ENCODE data around the gene VGF.

VGF gene

GRCh38 chr7:101164071-101164840 lies 1.1 kb downstream of the VGF start:
- no peak overlapping the region for H3K4me3 ChIP-seq (replicated peaks; ENCODE audit: low read depth, low read length)
- peak; percentile 66 for DNase-seq (ENCODE audit: low read depth)
- TF ChIP-seq CTCF (IDR thresholded peaks at IDR 0.05; ENCODE audit: low read length, missing control alignments) = no peak

GRCh38 chr7:101163279-101164070 lies 1.9 kb downstream of the VGF start:
- TF ChIP-seq CTCF (IDR thresholded peaks at IDR 0.05; ENCODE audit: low read length, missing control alignments) = no peak
- no peak for DNase-seq (ENCODE audit: low read depth)
- peak overlapping the region; percentile 29 for H3K4me3 ChIP-seq (replicated peaks; ENCODE audit: low read depth, low read length)

- DNase-seq (ENCODE audit: low read depth) = peak; percentile 47
- H3K4me3 ChIP-seq (replicated peaks; ENCODE audit: low read depth, low read length) = no peak overlapping the region
- TF ChIP-seq CTCF (IDR thresholded peaks at IDR 0.05; ENCODE audit: low read length, missing control alignments) = no peak
These were observed 2.7 kb downstream of the VGF start for GRCh38 chr7:101162551-101163278.

- no peak for TF ChIP-seq CTCF (IDR thresholded peaks at IDR 0.05; ENCODE audit: low read length, missing control alignments)
- H3K4me3 ChIP-seq (replicated peaks; ENCODE audit: low read depth, low read length) = no peak overlapping the region
- DNase-seq (ENCODE audit: low read depth) = no peak
These were observed 3.5 kb downstream of the VGF start for GRCh38 chr7:101161692-101162471.

GRCh38 chr7:101160910-101161309 lies 4.5 kb downstream of the VGF start:
- TF ChIP-seq CTCF (IDR thresholded peaks at IDR 0.05; ENCODE audit: low read length, missing control alignments) = no peak
- H3K4me3 ChIP-seq (replicated peaks; ENCODE audit: low read depth, low read length) = no peak overlapping the region
- DNase-seq (ENCODE audit: low read depth) = no peak

All from fibroblast of pulmonary artery (primary cell).